IMR-90 (cell line): Measurements from ENCODE around the gene KLHL33. TPM values are rescaled to one million over a fixed set of nuclear protein-coding genes. Genes with fewer than 3 reads are reported as not detected.

Experiments used
- ATAC-seq: fragments of 200-7000 bp; cut with Tn5 transposase; 2 replicates; pipeline ENCODE4 v1.9.1; 2020; ENCODE audit warnings: low read depth, mild to moderate bottlenecking, moderate library complexity
- BruUV-seq: library from RNA; stranded (reverse); fragments of 400-500 nt; replicated peaks from 2 replicates; lab custom pipeline; 2021; lab: Mats Ljungman, UMichigan
- CTCF ChIA-PET: fragments of 300-600 bp; formaldehyde crosslinking; extraction: SDS; loops from one replicate; lab custom pipeline; 2021; ENCODE audit warnings: antibody characterized with exemption; lab: Yijun Ruan, JAX
- POLR2A ChIA-PET: fragments of 300-600 bp; sonication (Branson Sonifier 250); formaldehyde crosslinking; loops from one replicate; lab custom pipeline; 2022; ENCODE audit warnings: antibody characterized with exemption; ENCODE audit not compliant: unreplicated experiment; lab: Charles Lee
- DNase-seq: peaks from one replicate; pipeline ENCODE4 v3.0.0; 2013
- H2AFZ ChIP-seq: replicated peaks from 2 replicates; pipeline ENCODE3; 2013; ENCODE audit warnings: low read length, mild to moderate bottlenecking; ENCODE audit not compliant: poor library complexity
- H2AK5ac ChIP-seq: 2 replicates; pipeline ENCODE4 v1.6.1; 2013; ENCODE audit warnings: low read depth, low read length, inconsistent platforms
- H2AK9ac ChIP-seq: replicated peaks from 2 replicates; pipeline ENCODE3; 2013; ENCODE audit warnings: mild to moderate bottlenecking, low read depth, low read length, moderate library complexity; ENCODE audit not compliant: poor library complexity
- H2BK120ac ChIP-seq: 2 replicates; pipeline ENCODE4 v1.6.1; 2013; ENCODE audit warnings: low read depth, low read length, inconsistent platforms
- H2BK15ac ChIP-seq: 3 replicates; pipeline ENCODE4 v1.6.1; 2013; ENCODE audit warnings: low read depth, low read length, inconsistent platforms
- H2BK20ac ChIP-seq: 2 replicates; pipeline ENCODE4 v1.6.1; 2013; ENCODE audit warnings: low read depth, mild to moderate bottlenecking, inconsistent platforms, low read length, moderate library complexity
- H2BK5ac ChIP-seq: 2 replicates; pipeline ENCODE4 v1.6.1; 2013; ENCODE audit warnings: mild to moderate bottlenecking, low read depth, low read length, inconsistent platforms; ENCODE audit not compliant: poor library complexity, severe bottlenecking
- H3K14ac ChIP-seq: replicated peaks from 2 replicates; pipeline ENCODE4 v1.6.1; 2013; ENCODE audit warnings: low read depth, low read length, inconsistent platforms
- H3K18ac ChIP-seq: 2 replicates; pipeline ENCODE4 v1.6.1; 2013; ENCODE audit warnings: low read depth, low read length, control low read depth
- H3K23ac ChIP-seq: 2 replicates; pipeline ENCODE4 v1.6.1; 2013; ENCODE audit warnings: low read depth, low read length, inconsistent platforms
- H3K27ac ChIP-seq: 2 replicates; pipeline ENCODE4 v1.5.1; 2013; ENCODE audit warnings: mild to moderate bottlenecking, control low read depth, low read length; ENCODE audit not compliant: insufficient read depth
- H3K27me3 ChIP-seq: 2 replicates; pipeline ENCODE4 v1.6.1; 2013; ENCODE audit warnings: low read length; ENCODE audit not compliant: control insufficient read depth, insufficient read depth
- H3K36me3 ChIP-seq: 2 replicates; pipeline ENCODE4 v1.6.1; 2013; ENCODE audit warnings: low read length, mixed read lengths; ENCODE audit not compliant: control insufficient read depth, insufficient read depth
- H3K4ac ChIP-seq: 2 replicates; pipeline ENCODE4 v1.6.1; 2013; ENCODE audit warnings: low read depth, low read length, inconsistent platforms
- H3K4me1 ChIP-seq: 2 replicates; pipeline ENCODE4 v1.6.1; 2013; ENCODE audit warnings: low read length, mixed read lengths; ENCODE audit not compliant: control insufficient read depth, insufficient read depth
- H3K4me2 ChIP-seq: 2 replicates; pipeline ENCODE4 v1.6.1; 2013; ENCODE audit warnings: low read depth, mild to moderate bottlenecking, control low read depth, low read length, moderate library complexity
- H3K4me3 ChIP-seq: 2 replicates; pipeline ENCODE4 v1.5.1; 2013; ENCODE audit warnings: low read depth, mild to moderate bottlenecking, control low read depth, low read length, moderate library complexity; ENCODE audit not compliant: insufficient read depth
- H3K56ac ChIP-seq: 2 replicates; pipeline ENCODE4 v1.6.1; 2013; ENCODE audit warnings: low read length, inconsistent platforms; ENCODE audit not compliant: insufficient read depth; ENCODE audit errors: extremely low read depth
- H3K79me1 ChIP-seq, 2 experiments: 2 replicates each; pipeline ENCODE4 v1.6.1; 2013; ENCODE audit warnings: low read length in 2 of 2, inconsistent platforms in 1 of 2, low read depth in 1 of 2
- H3K9ac ChIP-seq: 2 replicates; pipeline ENCODE4 v1.6.1; 2013; ENCODE audit warnings: low read depth, low read length, control low read depth
- H3K9me1 ChIP-seq: 2 replicates; pipeline ENCODE4 v1.6.1; 2013; ENCODE audit warnings: low read length, inconsistent platforms; ENCODE audit not compliant: insufficient read depth
- H3K9me3 ChIP-seq: 2 replicates; pipeline ENCODE4 v1.6.1; 2013; ENCODE audit warnings: low read length; ENCODE audit not compliant: control insufficient read depth, insufficient read depth
- H4K20me1 ChIP-seq: 2 replicates; pipeline ENCODE4 v1.6.1; 2013; ENCODE audit warnings: low read length, inconsistent platforms; ENCODE audit not compliant: insufficient read depth
- H4K5ac ChIP-seq: 2 replicates; pipeline ENCODE4 v1.6.1; 2013; ENCODE audit warnings: mild to moderate bottlenecking, low read depth, low read length, control low read depth
- H4K8ac ChIP-seq, 2 experiments: 2 replicates each; pipeline ENCODE4 v1.6.1; 2013; ENCODE audit warnings: low read depth in 2 of 2, low read length in 2 of 2, control low read depth in 1 of 2, inconsistent platforms in 1 of 2
- H4K91ac ChIP-seq: 2 replicates; pipeline ENCODE4 v1.6.1; 2013; ENCODE audit warnings: low read depth, low read length, inconsistent platforms; ENCODE audit not compliant: insufficient read depth
- FOS ChIP-seq: fragments of 150-350 bp; IDR thresholded peaks from 2 replicates; pipeline ENCODE4 v1.6.1; 2016; ENCODE audit warnings: low read depth, low read length
- NFE2L2 ChIP-seq: fragments of 150-350 bp; IDR thresholded peaks from 2 replicates; pipeline ENCODE4 v1.6.1; 2016; ENCODE audit warnings: low read depth, mild to moderate bottlenecking, low read length
- RCOR1 ChIP-seq: IDR thresholded peaks from 2 replicates; pipeline ENCODE4 v1.6.1; 2012; ENCODE audit warnings: mild to moderate bottlenecking, low read length, improper control_type of control experiment; ENCODE audit not compliant: insufficient replicate concordance
- RFX5 ChIP-seq: IDR thresholded peaks from 2 replicates; pipeline ENCODE4 v1.8.0; 2012; ENCODE audit warnings: low read depth, mild to moderate bottlenecking, low read length, moderate library complexity
- WGBS, 2 experiments: methylation state at CpG; one replicate each; pipeline versions ENCODE4 v1.1.5 to v1.1.7; 2013; ENCODE audit warnings: missing lambda C conversion rate in 2 of 2; ENCODE audit not compliant: insufficient read length in 1 of 2; ENCODE audit errors: extremely low coverage in 2 of 2; 5-methylcytosine and 5-hydroxymethylcytosine counted together
- dilution Hi-C: fragments of 300-500 bp; cut with HindIII; formaldehyde crosslinking; loops from one replicate; pipeline ENCODE4 v1.14.3; 2018; ENCODE audit warnings: low sequenced_read_pairs; ENCODE audit not compliant: unreplicated experiment
- in situ Hi-C: fragments of 300-500 bp; cut with MboI; formaldehyde crosslinking; loops from 3 replicates; pipeline ENCODE4 v1.14.3; 2019; ENCODE audit warnings: low sequenced_read_pairs, inconsistent platforms, mixed read lengths
- intact Hi-C: fragments of 100-400 bp; cut with micrococcal nuclease; formaldehyde crosslinking; loops from 2 replicates; pipeline ENCODE4 v1.10.0; 2022
- polyA plus RNA-seq, 3 experiments: library from polyadenylated mRNA; depleted of rRNA; stranded (reverse); fragments of >200 nt; gene quantifications; 2 replicates each; pipeline ENCODE4 v1.2.3, GENCODE V29; 2012; ENCODE audit warnings: low replicate concordance in 1 of 3
- total RNA-seq: library from RNA; depleted of rRNA; stranded (reverse); fragments of >200 nt; gene quantifications from 2 replicates; pipeline ENCODE4 v1.2.3, GENCODE V29; 2012
- TF ChIP-seq, protein P1 (sequence below): fragments of 150-350 bp; IDR thresholded peaks from 2 replicates; pipeline ENCODE4 v1.6.1; 2017; ENCODE audit warnings: mild to moderate bottlenecking, antibody characterized with exemption, low read length, low read depth

Gene KLHL33
- total and polyA plus RNA-seq, 2 of the 4 experiments (the other 2 are of a cell fraction), result under 0.01 to 0.03 TPM

GRCh38 chr14:20380681-20381080 is 55.3 kb downstream of the KLHL33 start:
- BruUV-seq, result no TSS peak
- H3K36me3 ChIP-seq, result peaks cover 80% of the 10 kb centered on the region
- no peaks in the 10 kb centered on the region for H3K9me1 ChIP-seq
- no peak overlapping the region for H4K8ac ChIP-seq
- no peak overlapping the region for H2AFZ ChIP-seq
- no peak overlapping the region for H4K91ac ChIP-seq
- H2BK5ac ChIP-seq, result no peak overlapping the region
- no peak overlapping the region for H2AK5ac ChIP-seq
- ChIA-PET CTCF (no interaction called here), POLR2A (no interaction called here)
- ATAC-seq (no peak), DNase-seq (no peak)
- no peak overlapping the region for H3K14ac ChIP-seq
- in situ Hi-C loops (no loop called here), intact Hi-C loops (no loop called here), dilution Hi-C loops (no loop called here)
- no peak overlapping the region for H3K4me2 ChIP-seq
- 100% methylated on average over 3 of the region's 6 CpGs; no CpG with 5 or more reads in 1 of the 2 experiments for WGBS, 2 experiments
- no peak overlapping the region for H2BK20ac ChIP-seq
- H3K9ac ChIP-seq, result no peak overlapping the region
- no peak overlapping the region for H2AK9ac ChIP-seq
- no peak overlapping the region for H2BK120ac ChIP-seq
- H3K18ac ChIP-seq, result no peak overlapping the region
- H4K5ac ChIP-seq, result no peak overlapping the region
- no peak for TF ChIP-seq FOS
- TF ChIP-seq NFE2L2, result no peak
- TF ChIP-seq, protein P1, sequence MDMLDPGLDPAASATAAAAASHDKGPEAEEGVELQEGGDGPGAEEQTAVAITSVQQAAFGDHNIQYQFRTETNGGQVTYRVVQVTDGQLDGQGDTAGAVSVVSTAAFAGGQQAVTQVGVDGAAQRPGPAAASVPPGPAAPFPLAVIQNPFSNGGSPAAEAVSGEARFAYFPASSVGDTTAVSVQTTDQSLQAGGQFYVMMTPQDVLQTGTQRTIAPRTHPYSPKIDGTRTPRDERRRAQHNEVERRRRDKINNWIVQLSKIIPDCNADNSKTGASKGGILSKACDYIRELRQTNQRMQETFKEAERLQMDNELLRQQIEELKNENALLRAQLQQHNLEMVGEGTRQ, result no peak
- TF ChIP-seq RCOR1, result no peak
- TF ChIP-seq RFX5, result no peak
- H3K4me1 ChIP-seq, result no peaks in the 10 kb centered on the region
- H3K23ac ChIP-seq, result no peak overlapping the region
- no peaks in the 10 kb centered on the region for H4K20me1 ChIP-seq
- H3K27me3 ChIP-seq, result no peaks in the 10 kb centered on the region
- H2BK15ac ChIP-seq, result no peak overlapping the region
- no peak overlapping the region for H3K27ac ChIP-seq
- H3K4ac ChIP-seq, result no peak overlapping the region
- no peak overlapping the region for H3K56ac ChIP-seq
- H3K4me3 ChIP-seq, result no peak overlapping the region
- no peaks in the 10 kb centered on the region for H3K9me3 ChIP-seq
- H3K79me1 ChIP-seq, result no peaks in the 10 kb centered on the region
